GM12892 (cell line): ENCODE data around the gene ELL.
"Not testable (repeated sequence)": the region's sequence is repeated elsewhere in the genome, so short reads cannot be mapped to it uniquely, and the experiment has no call there.

Experiments
- DNase-seq: peaks from one replicate; pipeline ENCODE4 v3.0.0; 2011; ENCODE audit not compliant: insufficient read length
- FAIRE-seq: peaks from 2 replicates; lab custom pipeline; 2011; peaks lifted over from hg19 to GRCh38; lab: Jason Lieb, UNC
- POLR2A ChIP-seq: IDR thresholded peaks from 2 replicates; pipeline ENCODE4 v1.6.1; 2011; ENCODE audit warnings: low read depth, low read length, control low read depth
- POLR2AphosphoS5 ChIP-seq: IDR thresholded peaks from 2 replicates; pipeline ENCODE4 v1.6.1; 2011; ENCODE audit warnings: low read depth, low read length, control low read depth
- TAF1 ChIP-seq: IDR thresholded peaks from 2 replicates; pipeline ENCODE4 v1.6.1; 2011; ENCODE audit warnings: low read depth, mild to moderate bottlenecking, control low read depth, low read length, borderline replicate concordance

ELL gene

GRCh38 chr19:18542941-18543813 is 21.3 kb upstream of the ELL start, which contains the start of gene FKBP8:
Gene FKBP8, minus strand, starts transcription at chr19:18543573. Its CDS starts 1,603 bp downstream, at chr19:18541970.
- peak; percentile 94 for FAIRE-seq
- TF ChIP-seq POLR2AphosphoS5 (no peak), TAF1 (no peak), POLR2A (no peak)
- DNase-seq = peak; percentile 98

GRCh38 chr19:18541992-18542940 is 20.4 kb upstream of the ELL start:
- DNase-seq = no peak
- no peak for TF ChIP-seq POLR2AphosphoS5
- no peak for TF ChIP-seq POLR2A
- TF ChIP-seq TAF1 = no peak
- FAIRE-seq = no peak

GRCh38 chr19:18541258-18541991 is 19.6 kb upstream of the ELL start:
- FAIRE-seq (no peak), DNase-seq (no peak)
- TF ChIP-seq POLR2AphosphoS5 (no peak), TAF1 (no peak), POLR2A (no peak)

- DNase-seq, FAIRE-seq: not testable (repeated sequence)
Observed at GRCh38 chr19:18540200-18540599, 18.3 kb upstream of the ELL start.

- DNase-seq = no peak
- TF ChIP-seq POLR2A = no peak
- no peak for FAIRE-seq
Observed at GRCh38 chr19:18539372-18539771, 17.5 kb upstream of the ELL start.

- no peak for FAIRE-seq
- DNase-seq = no peak
- TF ChIP-seq TAF1 = no peak
- no peak for TF ChIP-seq POLR2A
- no peak for TF ChIP-seq POLR2AphosphoS5
Observed at GRCh38 chr19:18538115-18538514, 16.2 kb upstream of the ELL start.

- TF ChIP-seq POLR2A (no peak), POLR2AphosphoS5 (no peak), TAF1 (no peak)
- DNase-seq (no peak), FAIRE-seq (no peak)
Observed at GRCh38 chr19:18537431-18537830, 15.6 kb upstream of the ELL start.

GRCh38 chr19:18536475-18536874 is 14.6 kb upstream of the ELL start:
- FAIRE-seq (no peak), DNase-seq (no peak)
- TF ChIP-seq TAF1 = no peak

GRCh38 chr19:18533058-18533457 is 11.2 kb upstream of the ELL start:
- TF ChIP-seq TAF1 (no peak), POLR2A (no peak), POLR2AphosphoS5 (no peak)
- FAIRE-seq (no peak), DNase-seq (no peak)

GRCh38 chr19:18532168-18532890 is 10.5 kb upstream of the ELL start:
- no peak for TF ChIP-seq TAF1
- TF ChIP-seq POLR2A = no peak
- TF ChIP-seq POLR2AphosphoS5 = no peak
- FAIRE-seq (no peak), DNase-seq (no peak)

- TF ChIP-seq POLR2A (no peak), TAF1 (no peak), POLR2AphosphoS5 (no peak)
- DNase-seq (no peak), FAIRE-seq (no peak)
Observed at GRCh38 chr19:18531485-18531884, 9.6 kb upstream of the ELL start.
